Stimulated activated CD8-positive, alpha-beta memory T cell treated with anti-CD3 and anti-CD28 coated beads, Interleukin-12 subunit alpha, Interleukin-12 subunit beta, amount 100 ng/mL, for 1 hour (primary cell): Measurements from ENCODE around the gene STK32C.
"Not testable (repeated sequence)": the region's sequence is repeated elsewhere in the genome, so short reads cannot be mapped to it uniquely, and the experiment has no call there.

Experiments used
- DNase-seq: peaks from one replicate; pipeline ENCODE4 v3.0.0-alpha.2; 2020; ENCODE audit warnings: low read depth

Gene STK32C

GRCh38 chr10:132301371-132302330 is 6.1 kb downstream of the STK32C start:
- no peak for DNase-seq

GRCh38 chr10:132300582-132300981 is 7.2 kb downstream of the STK32C start:
- no peak for DNase-seq

- no peak for DNase-seq
Measured at GRCh38 chr10:132299371-132300336, 8.1 kb downstream of the STK32C start.

- no peak for DNase-seq
Measured at GRCh38 chr10:132298038-132298881, 9.5 kb downstream of the STK32C start.

GRCh38 chr10:132297526-132297925 is 10.2 kb downstream of the STK32C start:
- no peak for DNase-seq

GRCh38 chr10:132296666-132297443 is 10.9 kb downstream of the STK32C start:
- no peak for DNase-seq

- not testable (repeated sequence) for DNase-seq
Measured at GRCh38 chr10:132295481-132295880, 12.3 kb downstream of the STK32C start.

- DNase-seq, result no peak
Measured at GRCh38 chr10:132294561-132295318, 13.0 kb downstream of the STK32C start.

GRCh38 chr10:132293813-132294520 is 13.8 kb downstream of the STK32C start:
- DNase-seq, result no peak

- DNase-seq, result no peak
Measured at GRCh38 chr10:132293201-132293812, 14.4 kb downstream of the STK32C start.

GRCh38 chr10:132292287-132293200 is 15.2 kb downstream of the STK32C start:
- no peak for DNase-seq

GRCh38 chr10:132291826-132292225 is 15.9 kb downstream of the STK32C start:
- DNase-seq, result no peak

- DNase-seq, result no peak
Measured at GRCh38 chr10:132290631-132291030, 17.1 kb downstream of the STK32C start.

- no peak for DNase-seq
Measured at GRCh38 chr10:132289439-132289838, 18.3 kb downstream of the STK32C start.

GRCh38 chr10:132283604-132284382 is 24.0 kb downstream of the STK32C start:
- no peak for DNase-seq

GRCh38 chr10:132282667-132283603 is 24.8 kb downstream of the STK32C start:
- no peak for DNase-seq
